Endometrial microvascular endothelial cells (primary cell): Measurements from ENCODE around the gene MYO18B. TPM values are rescaled to one million over a fixed set of nuclear protein-coding genes. Genes with fewer than 3 reads are reported as not detected.

Source experiments
- in situ Hi-C: cut with HindIII; loops from 2 replicates; pipeline ENCODE4 v1.10.0; 2017; ENCODE audit warnings: low sequenced_read_pairs, low pct_unique_long_range_greater_than_20kb; ENCODE audit errors: inconsistent ontology term
- total RNA-seq: library from RNA; depleted of rRNA; stranded (reverse); fragments of >200 nt; gene quantifications from one replicate; pipeline ENCODE4 v1.2.3, GENCODE V29; 2015; ENCODE audit errors: inconsistent ontology term

The MYO18B gene
- total RNA-seq, 1 donor from 2014 or later, result not detected

- in situ Hi-C loops, result no loop called here
Measured at GRCh38 chr22:25911243-25911972, 169.4 kb downstream of the MYO18B start.

DNA sequence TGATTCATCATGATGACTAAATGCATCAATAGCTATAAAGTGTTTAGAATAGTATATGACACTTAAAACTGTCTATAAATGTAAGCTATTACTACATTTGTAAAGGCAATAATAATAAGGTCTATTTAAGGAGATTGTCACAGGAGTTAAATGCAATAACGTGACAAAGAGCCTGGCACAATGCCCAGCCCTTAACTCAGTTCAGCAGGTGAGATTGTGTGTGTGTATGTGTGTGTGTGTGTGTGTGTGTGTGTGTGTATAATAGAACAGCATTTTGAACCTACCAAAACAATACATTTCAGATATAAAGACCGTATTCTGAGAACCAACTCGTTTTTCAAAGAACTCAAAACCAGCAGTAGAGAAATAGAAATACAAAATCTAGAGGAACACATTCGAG, 177.5 kb downstream of the MYO18B start:
- in situ Hi-C loops, result no loop called here

- in situ Hi-C loops, result no loop called here
Measured at GRCh38 chr22:25922141-25922540, 180.2 kb downstream of the MYO18B start.

DNA sequence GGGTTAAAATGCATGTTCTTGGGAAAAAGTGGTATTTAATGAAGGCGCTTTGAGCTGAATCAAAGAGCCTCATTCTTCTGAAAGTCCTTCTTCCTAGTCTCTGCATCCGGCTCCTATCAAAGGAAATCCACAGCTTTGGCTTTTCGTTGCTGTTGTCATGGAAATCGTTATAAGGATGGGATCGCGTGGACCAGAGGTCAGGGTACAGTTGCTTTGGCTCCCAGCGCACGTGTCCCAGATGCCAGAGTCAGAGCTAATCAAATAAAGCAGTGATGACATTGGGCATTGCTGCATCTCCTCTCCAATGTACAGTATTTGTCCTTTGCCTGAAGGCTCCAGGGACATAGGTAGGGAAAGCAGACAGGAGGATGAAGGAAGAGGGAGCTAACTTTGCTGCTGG, 181.9 kb downstream of the MYO18B start:
- in situ Hi-C loops, result no loop called here

- in situ Hi-C loops, result no loop called here
Measured at GRCh38 chr22:25928038-25928437, 186.1 kb downstream of the MYO18B start.

GRCh38 chr22:25929321-25929878, 187.4 kb downstream of the MYO18B start:
- in situ Hi-C loops, result no loop called here

DNA sequence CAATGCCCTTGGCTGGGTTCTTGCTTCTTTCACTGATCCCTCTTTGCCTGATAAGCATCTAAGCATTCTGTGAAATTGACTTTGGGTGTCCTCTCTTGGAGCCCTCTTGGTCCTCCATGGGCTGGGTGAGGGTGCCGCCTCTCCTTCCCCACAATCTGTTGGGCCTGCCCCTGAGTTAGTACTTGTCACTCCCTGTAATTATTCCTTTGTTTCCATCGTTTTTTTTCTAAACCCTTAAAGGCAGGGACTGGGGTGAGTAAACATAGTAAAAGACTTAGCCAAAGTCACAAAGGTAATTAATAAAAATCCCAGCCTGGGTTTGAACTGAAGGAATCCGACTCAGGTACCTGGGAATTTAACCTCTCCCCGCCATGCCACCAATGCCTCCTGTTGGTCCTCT, 188.1 kb downstream of the MYO18B start:
- in situ Hi-C loops, result no loop called here

DNA sequence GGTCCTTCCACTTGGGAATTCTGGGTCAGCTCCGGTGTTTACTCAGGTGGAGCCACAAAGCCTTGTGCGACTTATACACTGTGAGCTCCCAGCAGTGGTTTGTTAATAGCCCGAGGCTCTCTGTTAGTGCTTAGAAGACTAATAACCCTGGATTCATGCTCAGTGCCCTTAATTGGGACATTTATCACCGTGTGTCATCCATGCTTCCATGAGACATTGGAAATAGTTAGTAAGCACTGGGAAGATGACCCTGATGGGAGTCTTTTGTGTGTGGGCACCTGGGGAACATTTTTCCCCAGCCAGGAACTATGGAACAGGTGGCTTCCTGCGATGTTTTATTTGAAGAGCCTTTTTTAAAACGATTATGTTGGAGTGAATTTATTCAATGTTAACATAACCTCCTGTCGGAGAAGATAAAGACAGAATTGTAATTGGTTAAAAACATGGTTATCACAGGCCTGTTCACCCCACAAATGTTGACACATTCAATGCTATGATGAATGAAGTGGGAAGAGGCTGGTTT, 188.9 kb downstream of the MYO18B start:
- in situ Hi-C loops, result no loop called here

DNA sequence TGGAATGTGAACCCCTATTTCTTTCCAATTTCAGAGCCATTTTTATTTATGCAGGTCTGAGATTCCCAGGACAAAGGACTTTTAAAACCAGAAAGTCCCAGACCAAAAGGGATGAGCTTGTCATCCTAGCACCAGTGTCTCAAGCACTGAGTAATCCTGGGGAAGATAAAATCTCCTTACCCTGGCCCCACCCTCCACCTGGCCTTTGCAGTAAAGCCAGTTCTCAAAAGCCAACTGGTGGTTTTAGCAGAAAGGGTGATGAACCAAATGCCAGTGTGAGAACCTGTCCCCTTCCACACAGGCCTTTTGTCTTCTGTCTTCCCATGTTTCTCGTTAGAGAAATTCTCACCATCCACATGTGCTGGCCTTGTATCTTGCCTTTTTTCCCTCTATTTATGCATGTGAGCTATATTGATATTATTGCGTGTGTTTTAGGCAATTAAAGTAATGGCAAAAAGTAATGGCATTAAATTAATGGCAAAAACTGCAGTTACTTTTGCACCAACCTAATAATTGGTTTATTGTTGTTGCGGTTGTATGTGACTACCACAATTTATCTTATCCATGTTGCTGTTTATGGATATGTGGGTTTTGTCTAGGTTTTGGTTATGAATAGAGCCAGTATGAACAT, 191.3 kb downstream of the MYO18B start:
- in situ Hi-C loops, result no loop called here

GRCh38 chr22:25935266-25936058, 193.5 kb downstream of the MYO18B start:
- in situ Hi-C loops, result no loop called here

- in situ Hi-C loops, result no loop called here
Measured at GRCh38 chr22:25938151-25938550, 196.2 kb downstream of the MYO18B start.

DNA sequence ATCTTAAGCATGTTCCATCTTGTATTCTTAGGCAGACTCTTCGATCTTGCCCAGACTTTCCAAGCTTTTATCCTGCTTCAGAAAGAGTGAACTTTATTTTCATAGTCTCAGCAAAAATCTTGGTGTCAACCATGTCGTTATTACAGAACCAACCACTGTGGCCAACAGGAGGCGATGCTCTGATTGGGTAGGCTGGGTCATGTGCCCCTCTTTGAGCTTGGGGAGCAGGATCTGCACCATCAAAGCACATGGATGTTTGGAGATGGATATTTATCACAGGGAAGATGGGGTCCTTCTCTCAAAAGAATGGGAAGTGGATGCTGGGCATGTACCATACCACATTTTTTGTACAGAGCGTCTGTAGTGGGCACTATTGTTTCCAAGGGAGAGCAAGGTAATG, 197.4 kb downstream of the MYO18B start:
- in situ Hi-C loops, result no loop called here

- in situ Hi-C loops, result no loop called here
Measured at GRCh38 chr22:25940479-25940878, 198.5 kb downstream of the MYO18B start.

GRCh38 chr22:25941365-25941960, 199.5 kb downstream of the MYO18B start:
- in situ Hi-C loops, result no loop called here

DNA sequence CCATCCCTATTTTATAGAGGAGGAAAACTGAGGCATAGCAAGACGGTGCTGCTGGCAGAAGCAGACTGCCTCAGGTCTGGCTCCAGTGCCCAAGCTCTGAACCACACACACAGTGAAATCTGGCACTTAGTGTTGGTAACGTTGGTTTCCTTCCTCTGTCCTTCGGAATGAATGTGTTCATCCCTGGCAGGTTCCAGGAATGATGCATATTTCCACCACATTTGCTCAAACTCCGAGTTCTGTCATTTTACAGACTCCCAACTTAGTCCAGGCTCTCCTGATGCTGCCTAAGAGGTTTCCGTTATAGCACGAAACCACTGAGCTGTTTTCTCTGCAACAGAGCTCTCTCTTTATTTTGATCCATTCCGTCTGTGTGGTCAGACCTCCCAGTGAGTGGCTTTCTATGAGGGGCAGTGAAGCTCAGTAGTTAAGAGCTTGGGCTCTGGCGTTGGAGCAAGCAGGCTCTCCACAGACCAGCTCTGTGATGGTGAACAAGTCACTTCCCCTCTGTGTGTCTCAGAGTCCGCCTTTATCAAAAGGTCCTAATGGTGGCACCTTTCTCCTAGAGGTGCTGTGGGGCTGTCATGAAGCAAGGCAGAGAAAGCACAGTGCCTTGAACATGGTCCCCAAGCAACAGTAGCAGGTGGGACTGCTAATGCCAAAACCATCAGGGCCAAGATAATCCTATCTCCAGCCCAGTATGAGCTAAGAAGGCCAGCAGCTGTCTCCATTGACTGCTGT, 200.3 kb downstream of the MYO18B start:
- in situ Hi-C loops, result no loop called here

DNA sequence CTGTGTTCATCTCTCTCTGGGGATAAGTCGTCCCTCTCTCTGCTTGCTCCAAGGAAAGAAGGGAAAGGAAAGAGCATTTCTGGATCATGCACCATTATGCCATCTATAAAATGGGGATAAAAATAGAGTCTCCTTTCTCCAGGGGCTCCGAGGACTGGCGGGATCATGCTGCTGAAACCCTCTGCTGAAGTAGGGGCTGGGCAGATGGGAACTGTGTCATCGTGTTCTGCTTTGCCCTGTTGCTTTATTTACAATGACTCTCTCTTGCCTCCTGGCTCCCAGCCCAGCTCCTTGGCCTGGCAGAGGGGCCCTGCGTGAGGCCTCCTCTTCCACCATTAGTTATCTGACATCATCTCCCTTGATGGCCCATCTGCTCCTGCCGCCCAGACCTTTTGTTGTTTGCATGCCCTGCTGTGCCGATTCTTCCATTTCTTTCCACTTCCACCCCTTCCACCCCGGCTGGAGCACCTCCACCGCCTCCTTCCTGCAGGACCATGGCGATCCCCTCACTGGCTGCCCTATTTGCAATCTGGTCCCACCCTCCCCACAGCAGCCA, 200.9 kb downstream of the MYO18B start:
- in situ Hi-C loops, result no loop called here

- in situ Hi-C loops, result no loop called here
Measured at GRCh38 chr22:25950111-25950510, 208.1 kb downstream of the MYO18B start.

DNA sequence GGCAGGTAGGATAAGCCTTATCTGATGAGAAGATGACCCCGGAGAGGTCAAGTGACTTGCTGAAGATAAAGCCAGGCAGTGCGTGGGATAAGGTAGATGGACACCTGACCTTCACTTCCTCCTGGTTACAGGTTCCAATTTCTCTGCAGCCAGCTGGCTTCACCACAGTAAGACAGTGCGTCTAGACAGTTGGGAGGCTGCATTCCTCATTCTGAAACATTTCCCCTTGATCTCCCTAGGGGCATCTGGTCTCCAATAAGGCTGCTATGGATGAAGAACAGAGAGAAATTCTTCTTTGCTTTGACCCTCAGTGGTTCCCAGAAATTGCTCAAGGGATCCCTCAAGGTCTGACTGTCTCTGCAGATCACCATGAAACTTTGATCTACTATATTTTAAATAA, 211.3 kb downstream of the MYO18B start:
- in situ Hi-C loops, result no loop called here
